Keratinocyte (primary cell): Measurements from ENCODE around the gene NIPAL1. TPM values are rescaled to one million over a fixed set of nuclear protein-coding genes. Genes with fewer than 3 reads are reported as not detected.

Experiments used
- DNase-seq: peaks from one replicate; pipeline ENCODE4 v3.0.0-alpha.2; 2011; ENCODE audit warnings: low read depth, missing footprints, low spot score
- FAIRE-seq: peaks from 2 replicates; lab custom pipeline; 2011; peaks lifted over from hg19 to GRCh38; lab: Jason Lieb, UNC
- H2AFZ ChIP-seq: 2 replicates; pipeline ENCODE4 v1.6.0; 2012; ENCODE audit warnings: low read length, control low read depth, inconsistent platforms; ENCODE audit not compliant: control insufficient read depth
- H3K27ac ChIP-seq: 2 replicates; pipeline ENCODE4 v1.5.1; 2011; ENCODE audit warnings: low read length; ENCODE audit not compliant: control insufficient read depth, insufficient read depth
- H3K27me3 ChIP-seq: 3 replicates; pipeline ENCODE4 v1.6.0; 2011; ENCODE audit warnings: low read length; ENCODE audit not compliant: control insufficient read depth, insufficient read depth; ENCODE audit errors: extremely low read depth
- H3K36me3 ChIP-seq, 2 experiments: 2 replicates in 1 of 2; 3 replicates in 1 of 2; pipeline ENCODE4 v1.5.1; 2011; ENCODE audit warnings: low read length in 2 of 2, mild to moderate bottlenecking in 1 of 2; ENCODE audit not compliant: control insufficient read depth in 2 of 2, insufficient read depth in 2 of 2; ENCODE audit errors: extremely low read depth in 1 of 2
- H3K4me1 ChIP-seq: 3 replicates; pipeline ENCODE4 v1.5.1; 2011; ENCODE audit warnings: low read length; ENCODE audit not compliant: control insufficient read depth, insufficient read depth; ENCODE audit errors: extremely low read depth
- H3K4me2 ChIP-seq: 3 replicates; pipeline ENCODE4 v1.6.0; 2011; ENCODE audit warnings: low read depth, low read length; ENCODE audit not compliant: control insufficient read depth, insufficient read depth; ENCODE audit errors: extremely low read depth
- H3K4me3 ChIP-seq, 3 experiments: fragments of 200-600 bp in 1 of 3; sonication (generic) in 1 of 3; 2 replicates in 2 of 3; 3 replicates in 1 of 3; pipeline ENCODE4 v1.5.1; 2011 to 2016; ENCODE audit warnings: low read length in 3 of 3, mild to moderate bottlenecking in 3 of 3, control low read depth in 2 of 3, inconsistent platforms in 1 of 3, low read depth in 1 of 3, mixed read lengths in 1 of 3, mixed run types in 1 of 3, moderate library complexity in 1 of 3; ENCODE audit not compliant: control insufficient read depth in 2 of 3, insufficient read depth in 2 of 3; ENCODE audit errors: extremely low read depth in 1 of 3
- H3K79me2 ChIP-seq: 2 replicates; pipeline ENCODE4 v1.6.0; 2012; ENCODE audit warnings: low read length; ENCODE audit not compliant: control insufficient read depth, insufficient read depth
- H3K9ac ChIP-seq: 3 replicates; pipeline ENCODE4 v1.6.0; 2011; ENCODE audit warnings: low read length; ENCODE audit not compliant: control insufficient read depth, insufficient read depth; ENCODE audit errors: extremely low read depth
- H3K9me1 ChIP-seq: 3 replicates; pipeline ENCODE4 v1.6.0; 2011; ENCODE audit warnings: low read length; ENCODE audit not compliant: control insufficient read depth, insufficient read depth; ENCODE audit errors: extremely low read depth
- H3K9me3 ChIP-seq: 2 replicates; pipeline ENCODE4 v1.5.1; 2012; ENCODE audit warnings: low read depth, low read length; ENCODE audit not compliant: control insufficient read depth
- H4K20me1 ChIP-seq: 3 replicates; pipeline ENCODE4 v1.6.0; 2011; ENCODE audit warnings: low read length; ENCODE audit not compliant: control insufficient read depth, insufficient read depth; ENCODE audit errors: extremely low read depth
- CTCF ChIP-seq, 3 experiments: IDR thresholded peaks in 1 of 3; conservative IDR thresholded peaks in 1 of 3; optimal IDR thresholded peaks in 1 of 3; 2 replicates in 2 of 3; 3 replicates in 1 of 3; pipeline versions ENCODE3 to v1.5.1; 2011; ENCODE audit warnings: low read length in 3 of 3, mild to moderate bottlenecking in 3 of 3, moderate library complexity in 2 of 3, control low read depth in 1 of 3, inconsistent platforms in 1 of 3; ENCODE audit not compliant: insufficient read depth in 2 of 3; ENCODE audit errors: extremely low read depth in 1 of 3
- EZH2 ChIP-seq: IDR thresholded peaks from one replicate; pipeline ENCODE4 v1.6.1; 2012; ENCODE audit warnings: inconsistent platforms, mild to moderate bottlenecking, low read length, moderate library complexity
- dilution Hi-C: fragments of 300-500 bp; cut with MboI; formaldehyde crosslinking; loops from one replicate; pipeline ENCODE4 v1.7.0; 2020; ENCODE audit warnings: low sequenced_read_pairs; ENCODE audit not compliant: extremely low pct_ligation_motif_present
- polyA plus RNA-seq, 5 experiments: library from polyadenylated mRNA; depleted of rRNA in 3 of 5; stranded (reverse) in 3 of 5; stranded (forward) in 1 of 5; unstranded in 1 of 5; fragments of >200 nt; gene quantifications; 1 replicate in 1 of 5; 2 replicates in 3 of 5; 3 replicates in 1 of 5; pipeline versions ENCODE4 v1.2.1 to v1.2.3, GENCODE V29; 2011 to 2012; ENCODE audit warnings: missing spikeins in 2 of 5, low read depth in 1 of 5, low replicate concordance in 1 of 5

Gene NIPAL1
- polyA plus RNA-seq, 1 donor (not counting 4 experiments of a cell fraction or from before 2014, with no cell fraction given), result 18.9 TPM

DNA sequence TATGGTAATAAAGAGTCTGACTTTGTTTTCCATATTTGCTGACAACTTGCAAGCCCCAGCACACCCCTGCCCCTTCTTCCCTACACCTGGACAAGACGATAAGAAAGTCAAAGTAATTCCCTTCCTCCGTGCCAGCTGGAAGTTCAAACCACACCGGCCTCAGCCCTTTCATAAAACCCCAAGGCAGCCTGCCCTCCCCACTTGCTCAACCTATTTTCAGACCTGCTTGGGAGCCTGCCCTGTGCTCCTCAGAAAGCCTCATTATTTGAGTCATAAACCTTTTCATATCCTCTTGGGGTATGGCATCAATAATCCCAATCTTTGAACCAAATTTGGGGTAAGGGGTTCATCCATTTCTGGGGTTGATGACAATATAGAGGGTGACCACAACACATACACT lies 29.5 kb downstream of the NIPAL1 start:
- no peak overlapping the region for H3K4me3 ChIP-seq
- dilution Hi-C loops, result no loop called here

DNA sequence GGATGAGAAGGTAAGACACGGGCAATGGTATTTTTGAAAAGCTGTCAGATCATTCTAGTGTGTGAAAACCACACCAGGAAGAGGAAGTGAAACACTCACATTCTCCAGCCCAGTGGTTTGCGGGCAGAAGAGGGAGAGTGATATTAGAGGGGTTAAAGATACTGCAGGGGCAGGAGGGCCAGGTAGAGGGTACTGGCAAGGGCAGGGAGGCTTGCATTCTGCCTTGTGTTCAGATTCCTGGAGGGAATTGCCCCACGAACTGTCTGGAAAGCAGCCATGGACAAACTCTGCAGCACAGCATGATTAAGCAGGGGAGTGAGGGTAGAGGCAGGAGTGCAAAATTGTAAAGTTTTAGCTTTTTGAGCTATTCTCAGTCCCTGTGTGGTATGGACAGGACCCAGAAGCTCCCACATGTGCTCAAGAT lies 30.9 kb downstream of the NIPAL1 start:
- DNase-seq, result no peak
- Histone ChIP-seq H3K36me3 (no peaks in the 10 kb centered on the region), H3K9ac (no peak overlapping the region), H3K79me2 (no peaks in the 10 kb centered on the region), H2AFZ (no peak overlapping the region), H3K4me3 (no peak overlapping the region), H3K9me1 (no peaks in the 10 kb centered on the region), H3K4me2 (no peak overlapping the region), H3K4me1 (peaks cover 5% of the 10 kb centered on the region), H3K27me3 (no peaks in the 10 kb centered on the region), H4K20me1 (no peaks in the 10 kb centered on the region), H3K27ac (no peak overlapping the region), H3K9me3 (no peaks in the 10 kb centered on the region)
- no peak for FAIRE-seq
- dilution Hi-C loops, result no loop called here
- TF ChIP-seq CTCF (optimal IDR thresholded peaks at IDR 0.05 in 1 of 3, IDR thresholded peaks at IDR 0.05 in 1 of 3, conservative IDR thresholded peaks at IDR 0.05 in 1 of 3; ENCODE audit: extremely low read depth in 1 of 3, insufficient read depth in 2 of 3, low read length in 3 of 3) (no peak), EZH2 (no peak)

More for the DNA sequence above, 29.5 kb downstream of the NIPAL1 start:
- no peak overlapping the region for H3K27ac ChIP-seq
- peaks cover 2% of the 10 kb centered on the region for H3K4me1 ChIP-seq
- no peak overlapping the region for H3K9ac ChIP-seq
- H3K9me3 ChIP-seq, result no peaks in the 10 kb centered on the region
- no peak overlapping the region for H2AFZ ChIP-seq
- H3K9me1 ChIP-seq, result no peaks in the 10 kb centered on the region
- no peaks in the 10 kb centered on the region for H3K36me3 ChIP-seq
- TF ChIP-seq EZH2, result no peak
- no peak for TF ChIP-seq CTCF (optimal IDR thresholded peaks at IDR 0.05 in 1 of 3, IDR thresholded peaks at IDR 0.05 in 1 of 3, conservative IDR thresholded peaks at IDR 0.05 in 1 of 3; ENCODE audit: extremely low read depth in 1 of 3, insufficient read depth in 2 of 3, low read length in 3 of 3)
- no peaks in the 10 kb centered on the region for H4K20me1 ChIP-seq
- H3K4me2 ChIP-seq, result no peak overlapping the region
- no peaks in the 10 kb centered on the region for H3K79me2 ChIP-seq
- no peak for DNase-seq
- H3K27me3 ChIP-seq, result no peaks in the 10 kb centered on the region
- no peak for FAIRE-seq
